Neural progenitor cell (in vitro differentiated cells): Measurements from ENCODE around the gene NPSR1. TPM values are rescaled to one million over a fixed set of nuclear protein-coding genes. Genes with fewer than 3 reads are reported as not detected.

Experiments used
- DNase-seq: peaks from one replicate; pipeline ENCODE4 v3.0.0-alpha.2; 2016; ENCODE audit warnings: low spot score
- H2AFZ ChIP-seq: fragments of 200-600 bp; sonication (generic); replicated peaks from 2 replicates; pipeline ENCODE4 v1.6.1; 2016; ENCODE audit warnings: antibody characterized with exemption
- H3F3A ChIP-seq: fragments of 200-600 bp; sonication (generic); 2 replicates; pipeline ENCODE4 v1.6.1; 2016; ENCODE audit warnings: antibody characterized with exemption, low read depth
- H3K27ac ChIP-seq: fragments of 200-600 bp; sonication (generic); 2 replicates; pipeline ENCODE4 v1.5.1; 2016; ENCODE audit warnings: mild to moderate bottlenecking
- H3K27me3 ChIP-seq: fragments of 200-600 bp; sonication (generic); 2 replicates; pipeline ENCODE4 v1.6.1; 2016; ENCODE audit warnings: mild to moderate bottlenecking, moderate library complexity
- H3K36me3 ChIP-seq: fragments of 200-600 bp; sonication (generic); 2 replicates; pipeline ENCODE4 v1.5.1; 2016
- H3K4me1 ChIP-seq: fragments of 200-600 bp; sonication (generic); 2 replicates; pipeline ENCODE4 v1.6.1; 2016; ENCODE audit warnings: mixed run types
- H3K4me2 ChIP-seq: fragments of 200-600 bp; sonication (generic); 2 replicates; pipeline ENCODE4 v1.6.1; 2016
- H3K4me3 ChIP-seq: fragments of 200-600 bp; sonication (generic); 2 replicates; pipeline ENCODE4 v1.5.1; 2016
- H3K79me2 ChIP-seq: fragments of 200-600 bp; sonication (generic); 2 replicates; pipeline ENCODE4 v1.6.1; 2016; ENCODE audit warnings: low read depth
- H3K9ac ChIP-seq: fragments of 200-600 bp; sonication (generic); 2 replicates; pipeline ENCODE4 v1.6.1; 2016
- H3K9me3 ChIP-seq: fragments of 200-600 bp; sonication (generic); 2 replicates; pipeline ENCODE4 v1.5.1; 2016; ENCODE audit warnings: low read depth
- H4K20me1 ChIP-seq: fragments of 200-600 bp; sonication (generic); 2 replicates; pipeline ENCODE4 v1.6.1; 2016; ENCODE audit warnings: low read depth
- H3K27ac Mint-ChIP-seq: 3 replicates; pipeline ENCODE4 v1.8.0; 2021; ENCODE audit warnings: mixed read lengths
- H3K27me3 Mint-ChIP-seq: 2 replicates; pipeline ENCODE4 v1.8.0; 2022; ENCODE audit warnings: low read depth, mild to moderate bottlenecking, inconsistent platforms, moderate library complexity, mixed read lengths; ENCODE audit not compliant: insufficient read depth
- H3K36me3 Mint-ChIP-seq: 3 replicates; pipeline ENCODE4 v1.8.0; 2021; ENCODE audit warnings: mixed read lengths
- H3K4me1 Mint-ChIP-seq: 3 replicates; pipeline ENCODE4 v1.8.0; 2021; ENCODE audit warnings: mixed read lengths
- H3K4me3 Mint-ChIP-seq: 3 replicates; pipeline ENCODE4 v1.8.0; 2021; ENCODE audit warnings: mild to moderate bottlenecking, moderate library complexity, mixed read lengths
- H3K9me3 Mint-ChIP-seq: 3 replicates; pipeline ENCODE4 v1.8.0; 2020; ENCODE audit warnings: mixed read lengths
- CTCF ChIP-seq: fragments of 200-600 bp; sonication (generic); IDR thresholded peaks from 2 replicates; pipeline ENCODE4 v1.5.1; 2017; ENCODE audit warnings: antibody characterized with exemption, mild to moderate bottlenecking
- EZH2 ChIP-seq: fragments of 200-600 bp; sonication (generic); IDR thresholded peaks from 2 replicates; pipeline ENCODE4 v1.6.1; 2017; ENCODE audit warnings: antibody characterized with exemption, mild to moderate bottlenecking, moderate library complexity
- EZH2phosphoT487 ChIP-seq: fragments of 200-600 bp; sonication (generic); IDR thresholded peaks from 2 replicates; pipeline ENCODE4 v1.6.1; 2017; ENCODE audit warnings: antibody characterized with exemption
- total RNA-seq: library from RNA; depleted of rRNA; stranded (reverse); fragments of >200 nt; gene quantifications from 2 replicates; pipeline ENCODE4 v1.2.3, GENCODE V29; 2015; ENCODE audit warnings: low replicate concordance

NPSR1 gene
- total RNA-seq, 1 donor from 2014 or later = not detected

- TF ChIP-seq EZH2phosphoT487 = no peak
- no peak for TF ChIP-seq CTCF
- no peak for TF ChIP-seq EZH2
- no peaks in the 10 kb centered on the region for H4K20me1 ChIP-seq
- no peak overlapping the region for H3K4me2 ChIP-seq
- H3K27ac ChIP-seq = no peak overlapping the region
- Mint-ChIP-seq H3K4me1 (peaks cover 46% of the 10 kb centered on the region), H3K27ac (no peak overlapping the region), H3K36me3 (no peaks in the 10 kb centered on the region), H3K4me3 (no peak overlapping the region), H3K9me3 (peaks cover 5% of the 10 kb centered on the region), H3K27me3 (peaks cover 4% of the 10 kb centered on the region)
- H3K9ac ChIP-seq = no peak overlapping the region
- no peaks in the 10 kb centered on the region for H3K36me3 ChIP-seq
- no peaks in the 10 kb centered on the region for H3K27me3 ChIP-seq
- peaks cover 24% of the 10 kb centered on the region for H3K4me1 ChIP-seq
- no peaks in the 10 kb centered on the region for H3K9me3 ChIP-seq
- no peak for DNase-seq
- H3F3A ChIP-seq = peaks cover 23% of the 10 kb centered on the region
- H2AFZ ChIP-seq = no peak overlapping the region
- no peaks in the 10 kb centered on the region for H3K79me2 ChIP-seq
- no peak overlapping the region for H3K4me3 ChIP-seq
These were observed 180.3 kb downstream of the NPSR1 start for GRCh38 chr7:34838329-34838728.

GRCh38 chr7:34839645-34840044 lies 181.6 kb downstream of the NPSR1 start:
- peaks cover 56% of the 10 kb centered on the region for H3K4me1 Mint-ChIP-seq
- H3K4me3 Mint-ChIP-seq = peak overlapping the region; percentile 29
- H3K9me3 Mint-ChIP-seq = peaks cover 5% of the 10 kb centered on the region
- H3K4me2 ChIP-seq = no peak overlapping the region
- H3K9me3 ChIP-seq = no peaks in the 10 kb centered on the region
- no peaks in the 10 kb centered on the region for H4K20me1 ChIP-seq
- TF ChIP-seq EZH2phosphoT487 = no peak
- peaks cover 6% of the 10 kb centered on the region for H3K27me3 Mint-ChIP-seq
- peaks cover 27% of the 10 kb centered on the region for H3K4me1 ChIP-seq
- no peak overlapping the region for H3K4me3 ChIP-seq
- no peaks in the 10 kb centered on the region for H3K27me3 ChIP-seq
- no peaks in the 10 kb centered on the region for H3K79me2 ChIP-seq
- peaks cover 23% of the 10 kb centered on the region for H3F3A ChIP-seq
- no peaks in the 10 kb centered on the region for H3K36me3 ChIP-seq
- no peak for DNase-seq
- H2AFZ ChIP-seq = peak overlapping the region; percentile 19
- H3K9ac ChIP-seq = no peak overlapping the region
- no peak overlapping the region for H3K27ac ChIP-seq
- no peaks in the 10 kb centered on the region for H3K36me3 Mint-ChIP-seq
- peak overlapping the region; percentile 98 for H3K27ac Mint-ChIP-seq

- Histone ChIP-seq H3K9ac (no peak overlapping the region), H3K36me3 (no peaks in the 10 kb centered on the region), H3K9me3 (no peaks in the 10 kb centered on the region), H3F3A (peaks cover 23% of the 10 kb centered on the region), H3K4me3 (no peak overlapping the region), H3K4me1 (peaks cover 34% of the 10 kb centered on the region), H2AFZ (no peak overlapping the region), H3K79me2 (no peaks in the 10 kb centered on the region), H3K27me3 (no peaks in the 10 kb centered on the region), H4K20me1 (no peaks in the 10 kb centered on the region), H3K4me2 (no peak overlapping the region), H3K27ac (no peak overlapping the region)
- Mint-ChIP-seq H3K36me3 (no peaks in the 10 kb centered on the region), H3K9me3 (peaks cover 2% of the 10 kb centered on the region), H3K4me1 (peaks cover 60% of the 10 kb centered on the region), H3K27ac (peak overlapping the region; percentile 98), H3K4me3 (peak overlapping the region; percentile 22), H3K27me3 (peaks cover 2% of the 10 kb centered on the region)
- TF ChIP-seq EZH2phosphoT487 = no peak
- TF ChIP-seq EZH2 = no peak
- TF ChIP-seq CTCF = no peak
- DNase-seq = no peak
These were observed 182.3 kb downstream of the NPSR1 start for GRCh38 chr7:34840176-34840785.

GRCh38 chr7:34841326-34841725 lies 183.3 kb downstream of the NPSR1 start:
- H3K27me3 Mint-ChIP-seq = peaks cover 2% of the 10 kb centered on the region
- peak overlapping the region; percentile 51 for H3K4me2 ChIP-seq
- H3K27ac Mint-ChIP-seq = peak overlapping the region; percentile 72
- no peak overlapping the region for H2AFZ ChIP-seq
- H3K79me2 ChIP-seq = no peaks in the 10 kb centered on the region
- H3K9ac ChIP-seq = no peak overlapping the region
- peak; percentile 79 for DNase-seq
- peaks cover 23% of the 10 kb centered on the region for H3F3A ChIP-seq
- H3K4me3 Mint-ChIP-seq = no peak overlapping the region
- TF ChIP-seq EZH2 (no peak), EZH2phosphoT487 (no peak), CTCF (no peak)
- H3K9me3 ChIP-seq = no peaks in the 10 kb centered on the region
- H3K27me3 ChIP-seq = no peaks in the 10 kb centered on the region
- H3K4me3 ChIP-seq = peak overlapping the region; percentile 15
- H3K36me3 Mint-ChIP-seq = no peaks in the 10 kb centered on the region
- peaks cover 69% of the 10 kb centered on the region for H3K4me1 Mint-ChIP-seq
- H3K36me3 ChIP-seq = no peaks in the 10 kb centered on the region
- peak overlapping the region; percentile 72 for H3K27ac ChIP-seq
- peaks cover 2% of the 10 kb centered on the region for H3K9me3 Mint-ChIP-seq
- H3K4me1 ChIP-seq = peaks cover 41% of the 10 kb centered on the region
- no peaks in the 10 kb centered on the region for H4K20me1 ChIP-seq
